Pancreas (tissue), 10 donors: ENCODE measurements around the gene TBC1D2. TPM values are rescaled to one million over a fixed set of nuclear protein-coding genes. Genes with fewer than 3 reads are reported as not detected.

Experiments
- ATAC-seq, 4 donors: fragments of 200-7000 bp; cut with Tn5 transposase; one replicate each; pipeline versions ENCODE4 v1.8.0 to v1.9.1; 2020; ENCODE audit warnings: mild to moderate bottlenecking in 4 of 4, moderate library complexity in 4 of 4
- DNase-seq, 6 donors: peaks; one replicate each; pipeline ENCODE4 v3.0.0-alpha.2; 2020
- FAIRE-seq: peaks from 2 replicates; lab custom pipeline; 2012; peaks lifted over from hg19 to GRCh38; lab: Jason Lieb, UNC
- H3K27ac ChIP-seq, 4 donors: fragments of 200-600 bp; sonication (generic); 1 replicate in 3 of 4; 2 replicates in 1 of 4; pipeline versions ENCODE4 v1.5.0 to v1.8.0; 2020
- H3K27me3 ChIP-seq, 4 donors: fragments of 200-600 bp; one replicate each; pipeline ENCODE4 v1.8.0; 2021
- H3K36me3 ChIP-seq, 3 donors: fragments of 200-600 bp; sonication (generic) in 1 of 3; one replicate each; pipeline versions ENCODE4 v1.5.0 to v1.8.0; 2020 to 2021
- H3K4me1 ChIP-seq, 3 donors: fragments of 200-600 bp; one replicate each; pipeline ENCODE4 v1.8.0; 2021
- H3K4me3 ChIP-seq, 4 donors: fragments of 200-600 bp; sonication (generic) in 2 of 4; one replicate each; pipeline versions ENCODE4 v1.5.0 to v1.8.0; 2020 to 2021
- H3K9me3 ChIP-seq, 4 donors: fragments of 200-600 bp; one replicate each; pipeline ENCODE4 v1.8.0; 2021
- WGBS, 2 donors: extraction: QIAGEN DNeasy Blood & Tissue Kit; methylation state at CpG; one replicate each; pipeline ENCODE4 v1.1.7; 2013; 5-methylcytosine and 5-hydroxymethylcytosine counted together
- intact Hi-C, 3 donors: fragments of 100-400 bp; cut with DNase I; formaldehyde crosslinking; loops; one replicate each; pipeline versions ENCODE4 v1.11.1 to v1.14.2; 2022
- polyA plus RNA-seq, 2 donors: library from polyadenylated mRNA; stranded (reverse); fragments of 200-250 nt; gene quantifications; one replicate each; pipeline ENCODE4 v1.2.3, GENCODE V29; 2013
- total RNA-seq, 6 donors: library from RNA; stranded (reverse); fragmentation: NEBNext Ultra II Directional in 4 of 6; extraction: Animal tissue kit (Norgen Biotek cat#: 25700) in 4 of 6; gene quantifications; one replicate each; pipeline versions ENCODE4 v1.2.1 to v1.2.4, GENCODE V29; 2021 to 2023
- TF ChIP-seq, protein P1 (sequence below), 4 donors: fragments of 200-600 bp; sonication (generic) in 3 of 4; IDR thresholded peaks; one replicate each; pipeline versions ENCODE4 v1.5.0 to v1.8.0; 2021; ENCODE audit warnings: antibody characterized with exemption in 4 of 4
- donor health status: healthy with polysubstance abuse.
- donor health status: DM: no; HTN: no; CAD: no; lungs with moderate emphysema.
- donor health status: DM: no; HTN: no; CAD: no.
- donor health status: control.
- donor health status: control.
- donor health status: Bipolar disorder and iron deficiency.
- donor health status: DM: yes; HTN: yes; CAD: no.
- donor health status: DM: no; HTN: no; CAD: no.
- donor health status: DM: no; HTN: no; CAD: no.
- donor health status: DM: yes; HTN: yes; CAD: no.

TBC1D2 gene
- total and polyA plus RNA-seq, 8 donors, result 1.9 to 5.2 (median 2.4) TPM

DNA sequence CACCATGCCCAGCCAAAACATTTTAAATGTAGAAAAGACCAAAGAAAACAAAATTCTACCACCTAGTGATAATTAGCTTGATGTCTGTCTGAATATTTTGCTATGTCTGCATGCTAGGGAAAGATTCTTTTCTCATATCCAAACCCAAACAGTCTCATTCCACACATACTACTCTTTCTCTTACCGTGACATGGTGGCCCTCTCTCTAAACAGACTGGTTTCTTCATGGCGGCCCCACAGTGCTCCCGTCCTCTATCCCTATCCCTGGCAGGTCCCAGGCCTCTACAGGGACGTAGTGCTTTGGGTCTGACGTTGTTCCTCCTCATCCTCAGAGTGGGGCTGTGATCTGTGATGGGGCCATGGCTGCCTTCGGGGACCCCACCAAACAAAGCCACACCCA lies 71.1 kb downstream of the TBC1D2 start:
- TF ChIP-seq, protein P1, sequence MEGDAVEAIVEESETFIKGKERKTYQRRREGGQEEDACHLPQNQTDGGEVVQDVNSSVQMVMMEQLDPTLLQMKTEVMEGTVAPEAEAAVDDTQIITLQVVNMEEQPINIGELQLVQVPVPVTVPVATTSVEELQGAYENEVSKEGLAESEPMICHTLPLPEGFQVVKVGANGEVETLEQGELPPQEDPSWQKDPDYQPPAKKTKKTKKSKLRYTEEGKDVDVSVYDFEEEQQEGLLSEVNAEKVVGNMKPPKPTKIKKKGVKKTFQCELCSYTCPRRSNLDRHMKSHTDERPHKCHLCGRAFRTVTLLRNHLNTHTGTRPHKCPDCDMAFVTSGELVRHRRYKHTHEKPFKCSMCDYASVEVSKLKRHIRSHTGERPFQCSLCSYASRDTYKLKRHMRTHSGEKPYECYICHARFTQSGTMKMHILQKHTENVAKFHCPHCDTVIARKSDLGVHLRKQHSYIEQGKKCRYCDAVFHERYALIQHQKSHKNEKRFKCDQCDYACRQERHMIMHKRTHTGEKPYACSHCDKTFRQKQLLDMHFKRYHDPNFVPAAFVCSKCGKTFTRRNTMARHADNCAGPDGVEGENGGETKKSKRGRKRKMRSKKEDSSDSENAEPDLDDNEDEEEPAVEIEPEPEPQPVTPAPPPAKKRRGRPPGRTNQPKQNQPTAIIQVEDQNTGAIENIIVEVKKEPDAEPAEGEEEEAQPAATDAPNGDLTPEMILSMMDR (IDR thresholded peaks at IDR 0.05), result no peak
- no peaks in the 10 kb centered on the region for H3K9me3 ChIP-seq
- no peak for ATAC-seq
- no peak for DNase-seq
- intact Hi-C loops, result no loop called here
- no peaks in the 10 kb centered on the region for H3K4me1 ChIP-seq
- H3K27me3 ChIP-seq, result no peaks in the 10 kb centered on the region
- FAIRE-seq, result no peak
- WGBS, 2 donors, result 77 to 80% methylated on average over 6 of the region's 6 CpGs
- no peak overlapping the region for H3K4me3 ChIP-seq
- no peak overlapping the region for H3K27ac ChIP-seq
- H3K36me3 ChIP-seq, result no peaks in the 10 kb centered on the region

DNA sequence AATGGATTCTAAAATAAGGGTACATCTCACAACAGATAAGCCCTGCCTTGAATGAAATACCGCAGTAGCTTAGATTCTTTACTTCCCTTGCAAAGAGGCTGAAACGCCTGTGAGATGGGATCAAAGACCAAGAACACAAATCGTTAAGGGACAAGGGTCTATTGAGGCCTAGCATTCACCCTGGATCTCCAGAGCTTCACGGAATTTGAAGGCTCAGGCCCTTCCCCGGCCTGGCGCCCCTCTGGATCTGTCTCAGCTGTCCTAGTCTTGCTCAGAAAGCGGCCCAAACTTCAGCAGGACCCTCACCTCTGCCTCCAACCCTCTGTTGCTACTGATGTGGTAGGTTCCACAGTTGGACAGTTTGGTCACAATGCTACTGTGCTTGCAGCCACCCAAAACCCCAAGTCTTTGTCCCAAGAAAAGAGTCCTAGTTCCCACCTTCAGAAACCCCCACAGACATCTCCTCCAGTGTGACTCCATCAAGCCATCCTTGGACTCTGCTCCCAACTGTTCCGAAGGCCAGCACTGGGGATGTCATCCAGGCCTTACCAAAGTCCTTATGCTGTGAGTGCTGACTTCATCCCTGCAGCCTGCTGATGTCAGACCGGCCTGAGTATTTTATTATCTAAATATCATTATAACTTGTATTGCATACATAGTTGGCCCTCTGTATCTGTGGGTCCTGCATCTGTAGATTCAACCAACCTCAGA lies 72.4 kb downstream of the TBC1D2 start:
- TF ChIP-seq, protein P1 (IDR thresholded peaks at IDR 0.05), result no peak
- no peak for FAIRE-seq
- H3K27me3 ChIP-seq, result no peaks in the 10 kb centered on the region
- no peak overlapping the region for H3K4me3 ChIP-seq
- H3K4me1 ChIP-seq, result no peaks in the 10 kb centered on the region
- no peak overlapping the region for H3K27ac ChIP-seq
- H3K36me3 ChIP-seq, result no peaks in the 10 kb centered on the region
- no peak for ATAC-seq
- H3K9me3 ChIP-seq, result no peaks in the 10 kb centered on the region
- no peak for DNase-seq
- intact Hi-C loops, result no loop called here
- 77 to 81% methylated on average over 9 of the region's 9 CpGs for WGBS, 2 donors

DNA sequence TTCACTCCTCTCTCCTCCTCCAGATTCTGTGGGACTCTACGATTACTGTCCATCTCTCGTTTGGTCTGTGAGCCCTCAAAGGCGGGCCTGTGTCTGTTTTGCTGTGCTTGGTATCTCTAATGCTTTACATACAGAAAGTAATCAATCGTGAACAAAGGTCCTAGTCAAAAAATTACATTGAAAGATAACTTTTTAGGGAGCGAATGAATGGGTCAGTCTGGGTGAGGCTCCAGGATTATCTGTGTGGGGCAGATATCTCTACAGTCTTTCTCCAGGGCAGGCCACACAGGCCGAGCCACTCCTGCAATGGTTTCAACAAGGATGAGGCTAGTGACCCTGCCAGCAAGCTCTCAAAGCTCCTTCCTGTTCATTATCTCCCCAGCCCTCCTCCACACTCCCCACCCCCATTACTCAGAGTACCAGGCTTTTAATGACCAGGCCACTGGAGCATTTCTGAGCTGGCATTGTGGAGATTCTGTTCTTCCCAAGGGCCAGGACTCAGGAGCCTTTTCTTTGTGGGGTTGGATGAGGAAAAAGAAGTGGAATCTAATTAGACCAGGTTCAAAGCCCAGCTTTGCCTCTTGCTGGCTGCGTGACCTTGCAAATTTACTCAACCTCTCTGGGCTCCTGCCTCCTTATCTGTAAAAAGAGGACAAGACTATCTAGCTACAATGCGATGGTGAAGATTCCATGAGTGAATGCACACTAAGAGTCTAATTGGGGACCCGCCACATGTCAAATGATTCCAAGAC lies 73.2 kb downstream of the TBC1D2 start:
- no peak overlapping the region for H3K27ac ChIP-seq
- TF ChIP-seq, protein P1 (IDR thresholded peaks at IDR 0.05), result no peak
- intact Hi-C loops, result no loop called here
- no peak overlapping the region for H3K4me3 ChIP-seq
- 72 to 80% methylated on average over 9 of the region's 9 CpGs for WGBS, 2 donors
- no peak for ATAC-seq
- no peaks in the 10 kb centered on the region for H3K9me3 ChIP-seq
- H3K27me3 ChIP-seq, result no peaks in the 10 kb centered on the region
- no peak for DNase-seq
- H3K36me3 ChIP-seq, result no peaks in the 10 kb centered on the region
- FAIRE-seq, result no peak
- H3K4me1 ChIP-seq, result no peaks in the 10 kb centered on the region

DNA sequence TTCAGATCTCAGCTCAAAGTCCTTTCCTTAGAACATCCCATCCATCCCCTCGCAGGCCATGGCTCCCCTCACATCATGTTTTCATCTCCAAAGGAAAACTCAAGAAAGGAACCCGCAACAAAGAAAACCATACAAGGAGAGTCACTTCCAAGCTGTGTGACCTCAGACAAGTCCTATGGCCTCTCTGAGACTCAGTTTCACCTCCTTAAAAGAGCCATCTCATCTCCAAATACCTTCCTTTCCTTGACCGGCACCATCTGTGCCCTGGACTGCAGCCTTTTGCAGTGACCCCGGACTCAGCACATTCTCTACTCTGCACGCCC lies 73.7 kb downstream of the TBC1D2 start:
- Histone ChIP-seq H3K4me3 (no peak overlapping the region), H3K4me1 (no peaks in the 10 kb centered on the region), H3K27ac (no peak overlapping the region), H3K36me3 (no peaks in the 10 kb centered on the region), H3K27me3 (no peaks in the 10 kb centered on the region), H3K9me3 (no peaks in the 10 kb centered on the region)
- ATAC-seq, result no peak
- FAIRE-seq, result no peak
- TF ChIP-seq, protein P1 (IDR thresholded peaks at IDR 0.05), result no peak
- 86% methylated on average over 5 of the region's 5 CpGs for WGBS, 2 donors
- intact Hi-C loops, result no loop called here
- DNase-seq, result no peak

DNA sequence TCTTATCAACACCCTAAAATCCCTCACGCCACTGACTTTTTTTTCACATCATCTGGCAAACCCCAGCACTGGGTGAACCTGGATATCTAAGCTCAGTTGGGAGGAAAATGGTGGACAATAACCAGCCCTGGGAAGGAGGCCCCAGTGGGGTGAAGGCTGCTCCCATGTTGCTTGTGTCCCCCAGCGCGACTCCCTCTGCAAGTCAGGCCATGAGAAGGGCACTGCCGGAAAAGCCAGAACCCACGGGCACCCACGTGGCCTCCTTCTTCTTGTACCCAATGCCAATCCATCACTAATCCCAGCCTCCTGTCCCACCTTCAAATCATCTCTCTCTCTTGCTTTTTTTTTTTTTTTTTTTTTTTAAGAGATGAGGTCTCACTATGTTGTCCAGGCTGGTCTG lies 74.5 kb downstream of the TBC1D2 start:
- Histone ChIP-seq H3K27me3 (no peaks in the 10 kb centered on the region), H3K36me3 (no peaks in the 10 kb centered on the region), H3K27ac (no peak overlapping the region), H3K9me3 (no peaks in the 10 kb centered on the region), H3K4me3 (no peak overlapping the region), H3K4me1 (no peaks in the 10 kb centered on the region)
- DNase-seq (no peak), FAIRE-seq (no peak), ATAC-seq (no peak)
- intact Hi-C loops, result no loop called here
- 85 to 94% methylated on average over 6 of the region's 6 CpGs for WGBS, 2 donors
- TF ChIP-seq, protein P1 (IDR thresholded peaks at IDR 0.05), result no peak
